Mesendoderm (in vitro differentiated cells): Measurements from ENCODE around the gene CBL.

Experiments
- DNase-seq: peaks from one replicate; pipeline ENCODE4 v3.0.0; 2013
- H2AK5ac ChIP-seq: 2 replicates; pipeline ENCODE4 v1.6.1; 2013; ENCODE audit warnings: low read length, inconsistent platforms
- H2BK120ac ChIP-seq: 2 replicates; pipeline ENCODE4 v1.6.1; 2013; ENCODE audit warnings: low read depth, mild to moderate bottlenecking, low read length, moderate library complexity, mixed read lengths
- H2BK15ac ChIP-seq: replicated peaks from 2 replicates; pipeline ENCODE4 v1.6.1; 2013; ENCODE audit warnings: low read depth, mild to moderate bottlenecking, moderate library complexity
- H2BK5ac ChIP-seq: 2 replicates; pipeline ENCODE4 v1.6.1; 2013; ENCODE audit warnings: low read length, inconsistent platforms
- H3K18ac ChIP-seq: 2 replicates; pipeline ENCODE4 v1.6.1; 2013; ENCODE audit warnings: mild to moderate bottlenecking, low read length, mixed read lengths
- H3K23ac ChIP-seq: one replicate; pipeline ENCODE4 v1.6.1; 2013; ENCODE audit warnings: low read length
- H3K27ac ChIP-seq: 2 replicates; pipeline ENCODE4 v1.5.1; 2013; ENCODE audit warnings: low read depth, mild to moderate bottlenecking, inconsistent platforms, low read length, moderate library complexity
- H3K27me3 ChIP-seq: 2 replicates; pipeline ENCODE4 v1.6.1; 2013; ENCODE audit warnings: low read length, control low read depth, mild to moderate bottlenecking, inconsistent platforms; ENCODE audit not compliant: insufficient read depth, poor library complexity
- H3K36me3 ChIP-seq: 2 replicates; pipeline ENCODE4 v1.6.1; 2013; ENCODE audit warnings: low read length, inconsistent platforms; ENCODE audit not compliant: control insufficient read depth, insufficient read depth
- H3K4ac ChIP-seq: one replicate; pipeline ENCODE4 v1.6.1; 2013; ENCODE audit warnings: low read depth, mild to moderate bottlenecking, low read length, moderate library complexity
- H3K4me1 ChIP-seq: 2 replicates; pipeline ENCODE4 v1.6.1; 2013; ENCODE audit warnings: low read depth, low read length, inconsistent platforms; ENCODE audit not compliant: control insufficient read depth
- H3K4me2 ChIP-seq: 2 replicates; pipeline ENCODE4 v1.6.1; 2013; ENCODE audit warnings: low read length
- H3K4me3 ChIP-seq: 2 replicates; pipeline ENCODE4 v1.5.1; 2013; ENCODE audit warnings: mild to moderate bottlenecking, low read length
- H3K56ac ChIP-seq: one replicate; pipeline ENCODE4 v1.6.1; 2013; ENCODE audit warnings: low read length
- H3K79me1 ChIP-seq: 2 replicates; pipeline ENCODE4 v1.6.1; 2013; ENCODE audit warnings: low read length, inconsistent platforms
- H3K79me2 ChIP-seq: 2 replicates; pipeline ENCODE4 v1.6.1; 2013; ENCODE audit warnings: mild to moderate bottlenecking, low read length; ENCODE audit not compliant: control insufficient read depth, insufficient read depth
- H3K9ac ChIP-seq: 2 replicates; pipeline ENCODE4 v1.6.1; 2013; ENCODE audit warnings: low read length, inconsistent platforms
- H4K5ac ChIP-seq: one replicate; pipeline ENCODE4 v1.6.1; 2013; ENCODE audit warnings: low read length
- H4K8ac ChIP-seq: one replicate; pipeline ENCODE4 v1.6.1; 2013; ENCODE audit warnings: low read depth, mild to moderate bottlenecking, control low read depth, low read length, moderate library complexity
- WGBS: extraction: QIAGEN DNeasy Blood & Tissue Kit; methylation state at CpG from one replicate; pipeline ENCODE4 v1.1.7; 2013; ENCODE audit warnings: low lambda C conversion rate, missing lambda C conversion rate; ENCODE audit not compliant: insufficient coverage; ENCODE audit errors: extremely low coverage; 5-methylcytosine and 5-hydroxymethylcytosine counted together

CBL gene

GRCh38 chr11:119335091-119335654, 129.0 kb downstream of the CBL start:
- Histone ChIP-seq H3K56ac (peak overlapping the region; percentile 100), H3K23ac (no peak overlapping the region)
- no CpG with 5 or more reads among the region's 15 CpGs for WGBS

GRCh38 chr11:119335655-119336543, 129.8 kb downstream of the CBL start:
- Histone ChIP-seq H4K5ac (no peak overlapping the region), H2BK15ac (no peak overlapping the region), H3K56ac (peak overlapping the region; percentile 100), H3K4me2 (peak overlapping the region; percentile 86), H3K4me1 (peaks cover 14% of the 10 kb centered on the region), H4K8ac (no peak overlapping the region), H2BK120ac (no peak overlapping the region), H3K79me1 (peaks cover 16% of the 10 kb centered on the region), H3K23ac (no peak overlapping the region), H3K79me2 (peaks cover 20% of the 10 kb centered on the region), H3K27me3 (peaks cover 6% of the 10 kb centered on the region), H2BK5ac (no peak overlapping the region), H3K9ac (peak overlapping the region; percentile 100), H2AK5ac (no peak overlapping the region), H3K4ac (no peak overlapping the region), H3K27ac (no peak overlapping the region), H3K18ac (no peak overlapping the region), H3K36me3 (no peaks in the 10 kb centered on the region), H3K4me3 (no peak overlapping the region)
- no peak for DNase-seq
- WGBS: no CpG with 5 or more reads among the region's 30 CpGs

More at GRCh38 chr11:119335091-119335654, 129.0 kb downstream of the CBL start:
- Histone ChIP-seq H3K9ac (peak overlapping the region; percentile 100), H3K27ac (no peak overlapping the region), H4K8ac (no peak overlapping the region), H3K4me2 (peak overlapping the region; percentile 86), H4K5ac (no peak overlapping the region), H3K4ac (no peak overlapping the region), H3K27me3 (peaks cover 4% of the 10 kb centered on the region), H2BK15ac (no peak overlapping the region), H3K79me2 (peaks cover 20% of the 10 kb centered on the region), H3K18ac (no peak overlapping the region), H3K36me3 (no peaks in the 10 kb centered on the region), H2BK120ac (no peak overlapping the region), H3K4me1 (peaks cover 14% of the 10 kb centered on the region), H3K4me3 (peak overlapping the region; percentile 100), H2BK5ac (no peak overlapping the region), H3K79me1 (peaks cover 16% of the 10 kb centered on the region), H2AK5ac (peak overlapping the region; percentile 5)
- no peak for DNase-seq

GRCh38 chr11:119336744-119337469, 130.8 kb downstream of the CBL start:
- Histone ChIP-seq H3K79me2 (peaks cover 20% of the 10 kb centered on the region), H3K4me2 (peak overlapping the region; percentile 17), H2AK5ac (no peak overlapping the region), H3K79me1 (peaks cover 16% of the 10 kb centered on the region), H3K4me3 (no peak overlapping the region), H2BK15ac (no peak overlapping the region), H3K36me3 (no peaks in the 10 kb centered on the region), H3K23ac (no peak overlapping the region), H3K27ac (peak overlapping the region; percentile 62), H2BK120ac (no peak overlapping the region), H3K9ac (peak overlapping the region; percentile 67), H3K56ac (peak overlapping the region; percentile 82), H3K4me1 (peaks cover 14% of the 10 kb centered on the region), H4K8ac (no peak overlapping the region), H3K18ac (no peak overlapping the region), H3K27me3 (peaks cover 11% of the 10 kb centered on the region), H3K4ac (no peak overlapping the region), H2BK5ac (no peak overlapping the region), H4K5ac (no peak overlapping the region)
- WGBS: no CpG with 5 or more reads among the region's 9 CpGs
- no peak for DNase-seq

GRCh38 chr11:119337581-119338317, 131.6 kb downstream of the CBL start:
- H3K4ac ChIP-seq: no peak overlapping the region
- peaks cover 14% of the 10 kb centered on the region for H3K4me1 ChIP-seq
- no peak overlapping the region for H2BK15ac ChIP-seq
- peak overlapping the region; percentile 34 for H3K4me2 ChIP-seq
- no peak overlapping the region for H3K4me3 ChIP-seq
- H3K27ac ChIP-seq: peak overlapping the region; percentile 62
- H4K5ac ChIP-seq: no peak overlapping the region
- DNase-seq: peak; percentile 90
- H3K23ac ChIP-seq: no peak overlapping the region
- H2BK5ac ChIP-seq: peak overlapping the region; percentile 62
- peaks cover 16% of the 10 kb centered on the region for H3K79me1 ChIP-seq
- peaks cover 11% of the 10 kb centered on the region for H3K27me3 ChIP-seq
- WGBS: no CpG with 5 or more reads among the region's 9 CpGs
- H2BK120ac ChIP-seq: no peak overlapping the region
- H3K36me3 ChIP-seq: no peaks in the 10 kb centered on the region
- H4K8ac ChIP-seq: no peak overlapping the region
- peak overlapping the region; percentile 82 for H3K56ac ChIP-seq
- no peak overlapping the region for H2AK5ac ChIP-seq
- H3K18ac ChIP-seq: peak overlapping the region; percentile 4
- H3K79me2 ChIP-seq: peaks cover 20% of the 10 kb centered on the region
- H3K9ac ChIP-seq: peak overlapping the region; percentile 67

- Histone ChIP-seq H4K8ac (no peak overlapping the region), H3K4me1 (peaks cover 14% of the 10 kb centered on the region), H3K27ac (no peak overlapping the region), H3K9ac (peak overlapping the region; percentile 35), H2AK5ac (no peak overlapping the region), H3K18ac (peak overlapping the region; percentile 4), H3K79me2 (peaks cover 20% of the 10 kb centered on the region), H2BK120ac (no peak overlapping the region), H4K5ac (no peak overlapping the region), H3K79me1 (peaks cover 16% of the 10 kb centered on the region), H2BK15ac (no peak overlapping the region), H3K56ac (peak overlapping the region; percentile 82), H3K4ac (no peak overlapping the region), H3K23ac (no peak overlapping the region), H3K4me3 (no peak overlapping the region), H3K27me3 (peaks cover 11% of the 10 kb centered on the region), H2BK5ac (no peak overlapping the region), H3K4me2 (peak overlapping the region; percentile 48), H3K36me3 (no peaks in the 10 kb centered on the region)
- no CpG with 5 or more reads among the region's 17 CpGs for WGBS
- DNase-seq: peak; percentile 92
Observed at GRCh38 chr11:119338318-119338890, 132.3 kb downstream of the CBL start.
